HG02981 (cell line): ENCODE data around the gene WDR33.
A peak's percentile ranks its signal among the peaks of the same experiment; 100 is the strongest.

Experiments
- ATAC-seq: cut with Tn5 transposase; IDR thresholded peaks from one replicate; pipeline ENCODE4 v1.9.1; 2021; ENCODE audit warnings: mild to moderate bottlenecking, moderate library complexity; ENCODE audit not compliant: unreplicated experiment

Gene WDR33

DNA sequence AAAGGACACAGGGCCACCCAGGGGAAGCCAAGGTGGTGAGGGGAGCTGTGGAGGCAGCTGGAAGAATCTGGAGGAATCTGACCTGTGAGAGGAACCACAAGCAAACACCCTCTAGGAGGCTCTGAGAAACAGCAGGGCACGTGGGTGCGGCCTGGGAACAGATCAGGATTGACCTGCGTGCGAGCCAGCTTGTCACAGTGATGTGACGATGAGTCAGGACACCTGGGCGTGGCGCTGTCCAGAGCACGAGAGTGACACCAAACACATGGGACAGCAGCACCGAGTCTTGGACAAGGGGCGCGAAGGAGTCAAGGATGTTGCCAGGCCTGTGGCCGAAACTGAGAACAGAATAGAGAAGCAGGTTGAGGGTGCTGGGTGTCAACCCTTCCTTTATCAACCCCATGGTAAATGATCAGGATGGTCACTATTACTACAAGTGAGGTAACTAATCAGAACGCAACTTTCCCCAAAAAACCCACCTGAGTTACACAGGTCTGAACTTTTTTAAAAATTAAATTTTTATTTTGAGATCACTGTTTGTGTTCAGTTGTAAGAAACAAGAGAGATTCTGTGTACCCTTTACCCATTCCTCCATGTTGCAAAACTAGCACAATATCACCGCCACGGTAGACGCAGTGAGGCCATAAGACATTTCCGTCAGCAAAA is 110.3 kb downstream of the WDR33 start:
- peak; percentile 57 for ATAC-seq

DNA sequence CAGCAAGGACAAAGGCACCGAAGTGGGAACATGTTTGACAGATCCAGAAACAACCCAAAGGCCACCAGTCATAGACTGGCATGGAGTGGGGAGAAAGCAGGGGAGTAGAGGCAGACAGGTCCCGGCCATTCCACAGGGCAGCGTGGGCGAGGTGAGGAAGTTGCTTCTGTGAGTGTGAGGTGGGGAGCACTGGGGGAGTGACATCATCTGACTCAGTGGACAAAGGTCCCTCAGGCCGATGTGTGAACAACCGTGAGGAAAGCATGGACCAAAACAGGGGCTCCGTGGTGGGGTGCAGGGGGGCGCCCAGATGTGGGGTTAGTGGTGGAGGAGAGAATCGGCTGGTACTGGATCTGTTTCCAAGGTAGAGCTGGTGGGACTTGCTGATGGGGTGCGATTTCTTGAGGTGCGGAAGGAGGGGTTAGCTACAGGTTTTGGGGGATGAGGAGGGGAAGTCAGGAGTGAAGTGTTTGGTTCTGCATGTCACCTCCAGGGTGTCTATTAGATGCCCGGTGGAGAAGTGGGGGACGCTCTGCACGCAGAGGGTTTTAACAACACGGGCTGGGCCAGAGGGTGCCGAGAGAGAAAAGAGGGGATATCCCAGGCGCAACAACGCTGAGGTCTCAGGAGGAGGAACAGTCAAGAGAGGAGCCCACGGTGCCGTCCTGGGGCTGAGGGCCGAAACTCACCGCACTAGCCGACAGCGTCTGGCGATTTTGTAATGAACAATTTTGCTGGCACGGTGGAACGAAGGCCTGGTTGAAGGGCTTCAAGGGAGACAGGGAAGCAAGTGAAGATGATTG is 112.2 kb downstream of the WDR33 start:
- ATAC-seq: no peak

DNA sequence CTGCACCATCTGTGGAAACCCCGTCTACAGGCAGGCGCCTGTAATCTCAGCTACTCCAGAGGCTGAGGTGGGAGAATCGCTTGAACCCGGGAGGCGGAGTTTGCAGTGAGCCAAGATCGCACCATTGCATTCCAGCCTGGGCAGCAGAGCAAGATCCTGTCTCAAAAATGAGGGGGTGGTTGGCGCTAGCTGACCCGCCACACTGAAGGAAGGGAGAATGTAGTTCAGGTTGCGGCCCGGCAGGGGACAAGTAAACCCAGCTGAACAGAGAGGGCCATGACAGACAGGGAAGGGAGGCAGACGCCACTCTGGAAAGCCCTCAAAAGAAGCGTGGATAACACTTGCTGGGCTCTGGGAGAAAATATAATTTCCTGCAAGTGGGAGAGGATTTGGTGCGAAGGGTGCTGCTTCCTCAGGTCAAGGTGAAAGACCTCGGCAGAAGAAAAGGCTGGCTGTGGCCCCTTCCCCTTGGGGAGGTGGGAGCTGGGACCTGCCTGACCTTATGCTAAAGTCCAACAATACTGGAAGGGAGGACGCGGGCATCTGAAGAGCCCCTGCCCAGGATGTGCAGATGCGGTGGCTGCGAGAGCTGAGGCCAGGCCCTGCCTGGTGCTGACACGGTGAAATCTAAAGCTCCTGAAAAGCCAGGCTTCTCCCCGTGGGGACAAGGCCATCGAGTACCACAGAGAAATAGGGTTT is 113.3 kb downstream of the WDR33 start:
- ATAC-seq: no peak

DNA sequence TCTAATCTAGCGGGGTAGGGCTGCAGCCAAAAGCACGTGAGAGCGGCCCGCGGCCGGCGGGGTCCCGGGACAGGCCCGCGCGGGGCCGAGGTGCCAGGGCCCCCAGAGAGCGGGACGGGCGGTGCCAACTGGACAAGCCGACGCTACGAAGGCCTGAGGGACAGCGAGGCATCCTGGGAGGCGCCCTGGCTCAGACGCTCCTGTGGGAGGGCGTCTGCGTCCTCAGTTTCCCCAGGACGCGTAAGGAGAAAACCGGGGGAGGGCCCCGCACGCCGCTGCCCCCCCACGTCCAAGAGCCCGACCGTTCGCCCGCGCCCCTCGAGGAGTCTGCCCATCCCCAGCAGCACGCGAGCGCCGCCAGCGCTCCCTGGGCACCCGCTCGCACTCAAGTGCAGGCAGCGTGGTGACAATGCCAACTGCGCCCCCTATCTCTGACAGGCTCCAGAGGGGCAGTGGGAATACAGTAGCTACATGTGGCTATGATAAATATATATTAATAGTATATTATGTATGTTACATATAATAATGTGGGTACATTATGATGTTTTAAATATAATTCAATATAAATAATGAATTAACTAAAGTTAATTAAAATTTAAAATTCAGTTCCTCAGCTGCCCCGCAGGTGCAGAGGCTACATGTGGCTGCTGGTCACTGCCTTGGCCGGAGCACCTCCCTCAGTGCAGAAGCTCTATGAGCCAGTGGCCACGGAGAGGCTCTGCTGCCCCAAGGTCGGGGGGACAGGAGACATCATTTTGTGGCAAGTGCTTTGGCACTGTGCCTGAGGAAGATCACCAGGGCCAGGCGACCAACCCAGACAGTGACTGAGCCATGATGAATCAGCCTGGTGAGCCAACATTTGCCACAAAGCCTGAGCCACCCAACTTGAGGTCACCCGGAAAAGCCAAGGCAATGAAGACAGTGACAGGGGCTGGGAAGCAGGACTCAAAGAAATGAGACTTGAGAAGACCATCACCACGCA is 115.2 kb downstream of the WDR33 start:
- ATAC-seq: no peak

DNA sequence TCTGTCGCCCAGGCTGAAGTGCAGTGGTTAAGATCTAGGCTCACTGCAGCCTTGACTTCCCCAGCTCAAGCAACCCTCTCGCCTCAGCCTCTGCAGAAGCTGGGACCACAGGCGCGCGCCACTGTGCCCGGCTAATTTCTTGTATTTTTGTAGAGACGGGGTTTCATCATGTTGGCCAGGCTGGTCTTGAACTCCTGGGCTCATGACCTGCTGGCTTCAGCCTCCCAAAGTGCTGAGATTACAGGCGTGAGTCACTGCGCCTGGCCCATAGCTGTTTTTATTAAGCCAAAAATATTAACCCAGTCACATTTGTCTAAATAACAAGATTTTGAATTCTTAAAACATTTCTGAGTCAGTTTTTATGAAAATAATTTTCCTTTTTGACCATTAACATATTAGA is 116.0 kb downstream of the WDR33 start:
- no peak for ATAC-seq

DNA sequence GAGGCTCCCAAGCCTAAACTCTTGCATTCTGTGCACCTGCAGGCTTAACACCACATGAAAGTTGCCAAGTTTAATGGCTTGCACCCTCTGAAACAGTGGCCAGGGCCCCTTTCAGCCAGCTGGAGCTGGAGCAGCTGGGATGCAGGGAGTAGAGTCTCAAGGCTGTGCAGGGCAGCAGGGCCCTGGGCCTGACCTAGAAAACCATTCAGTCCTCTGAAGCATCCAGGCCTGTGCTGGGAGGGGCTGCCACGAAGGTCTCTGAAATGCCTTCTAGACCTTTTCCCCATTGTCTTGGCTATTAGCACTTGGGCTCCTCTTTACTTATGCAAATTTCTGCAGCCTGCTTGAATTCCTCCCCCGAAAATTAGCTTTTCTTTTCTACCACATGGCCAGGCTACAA is 120.3 kb downstream of the WDR33 start:
- ATAC-seq: no peak

DNA sequence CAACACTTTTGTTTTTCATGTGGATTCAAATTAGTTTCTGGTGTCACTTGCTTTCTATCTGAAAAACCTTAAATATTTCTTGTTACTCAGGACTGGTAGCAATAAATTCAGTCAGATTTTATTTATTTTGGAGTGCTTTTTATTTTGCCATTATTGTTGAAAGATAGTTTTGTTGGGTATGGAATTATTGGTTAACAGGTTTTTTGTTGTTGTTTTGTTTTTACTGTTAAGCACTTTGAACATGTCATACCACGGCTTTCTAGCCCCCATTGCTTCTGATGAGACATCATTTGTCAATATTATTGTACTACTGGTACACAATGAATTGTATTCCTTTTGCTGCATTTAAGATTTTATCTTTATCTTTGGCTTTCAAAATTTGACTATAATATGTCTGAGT is 122.6 kb downstream of the WDR33 start:
- ATAC-seq: no peak

DNA sequence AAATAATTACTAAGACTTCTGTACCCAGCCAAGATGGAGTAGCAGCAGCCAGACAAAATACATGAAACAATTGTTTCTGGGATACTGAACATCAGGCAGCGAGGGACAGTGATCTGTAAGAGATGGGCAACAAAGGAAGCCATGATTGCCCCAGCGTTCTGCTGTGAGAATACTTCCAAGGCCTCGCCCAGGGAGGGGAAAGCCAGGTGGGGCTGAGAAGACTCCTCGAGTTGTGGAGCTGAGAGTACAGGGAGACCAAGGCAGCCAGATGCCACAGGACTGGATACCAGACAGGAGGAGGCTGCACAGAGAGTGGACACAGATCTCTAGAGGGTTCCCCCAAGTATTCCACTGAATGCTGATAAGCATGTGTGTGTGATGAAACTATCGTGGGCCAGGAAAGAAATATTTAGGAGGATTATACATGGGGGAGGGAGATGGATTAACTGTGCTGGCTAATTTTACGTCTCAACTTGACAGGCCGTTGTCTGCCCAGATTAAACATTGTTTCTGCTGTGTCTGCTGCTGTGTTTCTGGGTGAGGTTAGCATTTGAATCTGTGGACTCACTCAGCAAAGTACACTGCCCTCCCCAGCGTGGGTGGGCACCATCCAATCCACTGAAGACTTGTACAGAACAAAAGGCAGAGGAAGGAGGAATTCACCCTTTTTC is 125.4 kb downstream of the WDR33 start:
- ATAC-seq: no peak

DNA sequence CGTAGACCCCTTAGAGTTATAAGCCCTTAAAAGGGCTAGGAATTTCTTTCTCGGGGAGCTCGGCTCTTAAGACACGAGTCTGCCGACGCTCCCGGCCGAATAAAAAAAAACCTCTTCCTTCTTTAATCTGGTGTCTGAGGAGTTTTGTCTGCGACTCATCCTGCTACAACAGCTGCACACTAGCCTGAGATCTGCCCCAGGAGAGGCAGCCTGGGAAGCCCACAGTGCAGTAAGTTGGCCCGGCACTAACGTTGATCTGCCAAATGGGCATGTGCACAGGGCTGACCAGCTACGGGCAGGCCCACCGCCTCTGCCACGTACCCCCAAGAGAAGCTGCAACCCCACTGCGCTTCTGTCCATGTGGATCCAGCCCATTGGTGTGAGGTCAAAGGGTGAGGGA is 127.2 kb downstream of the WDR33 start:
- no peak for ATAC-seq

DNA sequence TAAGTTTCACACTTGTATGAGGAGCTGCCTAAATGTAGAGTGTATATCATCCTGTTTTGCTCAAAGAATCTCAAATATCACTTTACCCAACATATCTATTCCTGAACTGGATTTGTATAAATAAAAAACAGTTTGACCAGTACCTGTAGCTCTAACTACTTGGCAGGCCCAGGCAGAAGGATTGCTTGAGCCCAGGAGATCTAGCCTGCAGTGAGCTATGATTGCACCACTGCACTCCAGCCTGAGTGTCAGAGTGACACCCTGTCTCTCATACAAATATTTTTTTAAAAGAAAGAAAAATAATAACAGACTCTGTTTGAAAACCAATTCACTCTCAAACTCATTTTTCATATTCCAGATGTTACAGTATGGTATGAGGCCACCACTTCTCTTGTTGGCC is 127.9 kb downstream of the WDR33 start:
- ATAC-seq: no peak

DNA sequence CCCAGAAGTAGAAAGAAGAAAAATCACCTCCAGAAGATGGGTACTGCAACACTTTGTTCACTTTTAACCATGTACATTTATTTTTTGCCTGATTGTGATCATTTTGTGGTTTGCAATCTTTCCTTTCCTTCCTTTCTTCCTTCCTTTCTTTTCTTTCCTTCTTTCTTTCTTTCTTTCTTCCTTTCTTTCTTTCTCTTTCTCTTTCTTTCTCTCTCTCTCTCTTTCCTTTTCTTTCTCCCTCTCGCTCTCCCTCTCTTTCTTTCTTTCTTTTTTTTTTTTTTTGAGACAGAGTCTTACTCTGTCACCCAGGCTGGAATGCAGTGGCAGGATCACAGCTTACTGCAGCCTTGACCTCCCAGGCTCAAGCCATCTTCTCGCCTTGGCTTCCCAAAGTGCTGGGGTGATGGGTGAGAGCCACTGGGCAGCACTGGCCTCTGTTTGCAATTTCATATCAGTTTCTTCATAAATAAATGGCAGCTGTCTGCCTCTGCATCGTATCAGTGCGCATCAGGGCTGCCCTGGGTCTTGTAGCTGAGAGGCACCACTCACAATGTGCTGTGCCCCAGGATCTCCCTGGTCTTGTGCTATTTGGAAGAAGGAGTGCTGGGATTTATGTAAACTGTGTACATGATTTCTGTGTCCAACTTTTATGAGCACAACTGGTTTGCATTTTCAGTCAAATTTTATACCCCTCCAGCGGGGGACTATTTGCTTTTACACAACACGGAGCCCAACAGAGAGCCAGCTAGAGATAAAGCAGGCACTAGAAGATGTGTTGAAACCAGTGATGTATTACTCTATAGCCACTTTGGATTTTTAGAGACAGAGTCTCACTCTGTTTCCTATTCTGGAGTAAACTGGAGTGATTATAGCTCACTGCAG is 128.8 kb downstream of the WDR33 start:
- ATAC-seq: no peak

DNA sequence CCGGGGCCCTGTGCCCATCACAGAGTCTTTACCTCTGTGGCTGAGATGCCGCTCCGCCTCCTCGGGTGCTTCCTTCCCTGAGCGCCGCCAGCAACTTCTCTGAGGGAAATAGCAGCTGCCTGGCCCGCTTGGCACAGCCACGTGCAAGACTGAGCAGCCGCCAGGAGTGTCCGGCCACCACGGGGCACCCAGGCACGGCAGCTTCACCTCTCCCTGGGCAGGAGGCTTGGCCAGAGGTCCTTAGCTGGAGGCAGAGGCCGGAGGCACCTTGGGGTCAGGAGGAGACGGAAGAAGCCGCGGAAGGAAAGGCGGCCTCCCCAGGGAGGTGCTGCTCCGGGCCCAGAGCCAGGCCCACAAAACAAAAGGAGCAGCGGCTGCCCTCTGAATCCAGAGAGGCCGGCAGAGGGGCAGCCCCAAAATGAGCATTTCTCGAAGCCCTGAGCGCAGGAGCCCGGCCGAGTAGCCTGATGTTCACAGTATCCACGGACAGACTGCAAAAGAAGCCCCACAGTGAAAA is 129.6 kb downstream of the WDR33 start:
- ATAC-seq: no peak

DNA sequence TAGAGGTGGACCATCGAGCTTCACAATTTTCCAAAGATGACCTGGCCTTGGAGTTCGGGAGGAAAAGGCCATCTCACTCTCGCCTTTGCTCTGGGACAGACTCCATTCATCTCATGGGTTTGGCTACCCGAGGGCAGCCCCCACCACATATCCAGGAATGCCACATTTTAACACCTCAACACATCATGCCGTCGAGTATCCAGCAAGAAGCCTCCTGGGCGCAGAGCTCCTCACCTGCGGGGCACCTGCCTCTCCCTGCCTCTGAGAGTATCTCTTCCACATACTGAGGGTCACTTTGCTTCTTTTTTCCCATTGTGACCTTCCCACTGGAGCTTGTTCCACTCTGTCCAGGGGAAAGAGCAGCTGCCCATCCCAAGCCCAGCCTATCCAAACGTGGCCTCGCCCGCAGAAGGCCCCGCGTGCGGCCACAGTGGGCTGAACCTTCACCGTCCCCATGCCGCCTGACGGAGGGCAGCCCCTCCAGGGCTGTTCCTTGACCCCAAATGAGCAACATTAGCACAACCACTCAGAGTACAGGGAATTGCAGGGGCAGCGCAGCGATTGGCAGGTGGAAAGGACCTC is 130.2 kb downstream of the WDR33 start:
- ATAC-seq: no peak

DNA sequence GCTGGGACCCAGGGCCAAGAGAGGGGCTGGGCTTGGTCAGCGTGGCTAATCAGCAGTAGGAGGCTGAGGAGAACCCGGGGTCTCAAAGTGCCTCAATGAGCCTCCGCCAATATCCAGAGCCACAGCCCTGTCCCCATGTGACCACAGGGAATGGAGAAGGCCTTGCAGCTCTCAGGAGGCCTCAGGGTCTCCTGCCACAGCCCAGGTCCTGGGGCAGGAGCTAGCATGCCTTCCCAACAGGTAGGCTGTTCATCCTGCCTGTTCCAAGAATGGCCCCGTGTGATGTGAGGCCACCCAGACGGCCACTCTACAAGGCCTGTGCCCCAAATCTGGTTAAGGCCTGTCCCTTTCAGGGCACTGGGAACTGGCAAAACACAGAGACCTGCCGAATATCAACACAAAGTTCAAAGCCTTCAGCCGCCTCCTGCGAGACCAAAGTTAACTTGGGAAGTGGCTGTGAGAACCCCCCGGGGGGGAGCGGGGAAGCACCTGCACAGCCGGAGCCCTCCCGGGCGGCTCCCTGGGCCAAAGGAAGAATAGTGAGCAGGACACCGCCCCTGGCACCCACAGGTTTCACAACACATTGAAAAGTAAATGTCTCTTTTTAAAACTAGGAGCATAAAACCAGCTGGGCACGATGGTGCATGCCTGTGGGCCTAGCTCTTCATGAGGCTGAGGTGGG is 131.2 kb downstream of the WDR33 start:
- ATAC-seq: no peak

DNA sequence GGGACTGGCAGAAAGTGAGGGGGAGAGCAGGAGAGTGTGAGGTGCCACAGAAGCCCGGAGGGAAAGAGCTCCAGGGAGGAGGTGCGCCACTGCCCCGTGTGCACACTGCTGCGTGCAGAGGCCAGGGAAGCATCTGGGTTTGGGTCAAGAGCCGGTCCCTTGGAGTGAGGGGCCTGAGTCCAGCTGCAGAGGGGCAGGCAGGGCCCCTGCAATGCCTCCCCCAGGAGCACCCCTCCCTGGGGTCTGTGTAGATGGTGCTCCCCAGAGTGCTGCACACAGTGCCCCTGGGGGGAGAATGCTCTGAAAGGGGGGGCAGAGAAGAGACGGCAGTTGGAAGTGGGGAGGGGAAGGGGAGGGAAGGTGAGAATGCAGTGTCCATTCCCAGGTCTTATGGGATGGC is 132.0 kb downstream of the WDR33 start:
- ATAC-seq: no peak

DNA sequence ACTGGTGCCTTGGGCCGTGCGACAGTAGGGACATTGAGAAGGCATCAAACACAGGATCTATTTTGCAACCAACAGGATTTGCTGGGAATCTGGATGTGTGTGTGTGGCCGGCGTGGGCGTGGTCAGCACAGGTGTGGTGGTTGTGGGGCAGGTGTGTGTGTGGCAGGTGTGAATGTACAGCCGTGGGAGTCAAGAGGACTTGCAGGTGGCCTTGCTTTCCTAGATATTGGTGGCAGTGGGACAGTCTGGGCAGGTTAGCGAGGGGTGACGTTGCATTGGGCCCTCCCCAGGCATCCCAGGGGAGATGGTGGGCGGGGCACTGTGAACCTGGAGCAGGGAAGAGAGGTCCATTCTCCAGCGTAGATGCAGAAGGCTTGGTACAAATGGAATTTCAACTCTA is 132.4 kb downstream of the WDR33 start:
- ATAC-seq: no peak

DNA sequence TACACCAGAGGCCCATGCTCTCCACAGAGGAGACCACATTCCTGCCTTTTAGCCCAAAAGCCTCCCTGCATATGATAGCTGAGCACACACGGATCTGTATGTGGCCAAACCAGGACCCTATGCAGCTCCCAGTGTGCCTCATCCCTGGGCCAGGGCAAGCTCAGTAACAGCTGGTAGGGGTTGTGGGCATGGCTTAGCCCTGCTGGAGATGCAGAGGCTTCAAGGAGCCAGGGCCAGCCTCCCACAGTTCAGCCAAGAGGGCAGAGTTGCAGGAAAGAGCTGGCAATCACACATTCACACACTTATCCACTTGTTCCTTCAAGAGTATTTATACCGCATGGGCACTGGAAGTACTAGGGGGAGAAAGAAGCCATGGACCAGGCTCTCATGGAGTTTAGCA is 134.1 kb downstream of the WDR33 start:
- no peak for ATAC-seq
